H1 (cell line): ENCODE results near the gene BARHL1. TPM values are rescaled to one million over a fixed set of nuclear protein-coding genes. Genes with fewer than 3 reads are reported as not detected.

Source experiments
- CHD7 ChIP-seq: fragments of 300-600 bp; sonication (generic); IDR thresholded peaks from 2 replicates; pipeline ENCODE4 v1.7.1; 2012; ENCODE audit warnings: low read length, moderate library complexity, mild to moderate bottlenecking, inconsistent platforms; ENCODE audit not compliant: insufficient replicate concordance
- KDM4A ChIP-seq: IDR thresholded peaks from one replicate; pipeline ENCODE4 v1.7.1; 2012; ENCODE audit warnings: low read depth, mild to moderate bottlenecking, moderate library complexity, low read length, inconsistent platforms; ENCODE audit not compliant: severe bottlenecking
- PHF8 ChIP-seq: fragments of 200-600 bp; sonication (generic); conservative IDR thresholded peaks from 2 replicates; pipeline ENCODE4 v1.7.1; 2012; ENCODE audit warnings: low read depth, mild to moderate bottlenecking, inconsistent platforms, low read length, moderate library complexity
- POLR2A ChIP-seq, 2 experiments: IDR thresholded peaks; 1 replicate in 1 of 2; 2 replicates in 1 of 2; pipeline ENCODE4 v1.6.1; 2011; ENCODE audit warnings: low read depth in 2 of 2, low read length in 2 of 2, mild to moderate bottlenecking in 2 of 2; ENCODE audit errors: control extremely low read depth in 1 of 2
- POLR2AphosphoS5 ChIP-seq: IDR thresholded peaks from 2 replicates; pipeline ENCODE4 v1.6.1; 2011; ENCODE audit warnings: low read depth, low read length
- SP4 ChIP-seq: IDR thresholded peaks from 2 replicates; pipeline ENCODE4 v1.6.1; 2012; ENCODE audit warnings: low read length, inconsistent platforms
- SUZ12 ChIP-seq: fragments of 200-600 bp; sonication (generic); IDR thresholded peaks from 2 replicates; pipeline ENCODE4 v1.6.1; 2012; ENCODE audit warnings: mild to moderate bottlenecking, inconsistent platforms, low read length, moderate library complexity, mixed read lengths
- ZNF274 ChIP-seq: IDR thresholded peaks from 2 replicates; pipeline ENCODE4 v1.7.0; 2012; ENCODE audit warnings: low read length, borderline replicate concordance; ENCODE audit errors: extremely low read depth
- polyA plus RNA-seq, 7 experiments: library from polyadenylated mRNA; depleted of rRNA in 3 of 7; stranded (reverse) in 5 of 7; unstranded in 2 of 7; fragments of >200 nt in 5 of 7; fragments of 200-250 nt in 2 of 7; gene quantifications; 1 replicate in 5 of 7; 2 replicates in 1 of 7; 4 replicates in 1 of 7; pipeline versions ENCODE4 v1.2.1 to v1.2.3, GENCODE V29; 2011 to 2013; ENCODE audit warnings: missing spikeins in 2 of 7, mixed read lengths in 2 of 7
- total RNA-seq: library from RNA; stranded (reverse); fragmentation: NEBNext Ultra II Directional; extraction: Animal tissue kit (Norgen Biotek cat#: 25700); gene quantifications from 2 replicates; pipeline ENCODE4 v1.2.1, GENCODE V29; 2021

The BARHL1 gene
- total and polyA plus RNA-seq, 2 of the 8 experiments (the other 6 are each of a cell fraction or from before 2014, with no cell fraction given) = not detected

- TF ChIP-seq CHD7 (no peak), KDM4A (no peak), ZNF274 (no peak), POLR2A (IDR thresholded peaks at IDR 0.05; ENCODE audit: control extremely low read depth in 1 of 2, low read depth in 2 of 2, low read length in 2 of 2) (no peak), POLR2AphosphoS5 (no peak), SP4 (no peak), PHF8 (no peak), SUZ12 (no peak)
Observed at GRCh38 chr9:132602207-132602606, 19.8 kb downstream of the BARHL1 start (continued).
